Stimulated activated CD8-positive, alpha-beta memory T cell treated with anti-CD3 and anti-CD28 coated beads, Interleukin-7, amount 100 ng/mL, for 48 hours (primary cell): ENCODE data around the gene CTXN1.
"Not testable (repeated sequence)": the region's sequence is repeated elsewhere in the genome, so short reads cannot be mapped to it uniquely, and the experiment has no call there.

Source experiments
- DNase-seq, 2 donors: peaks; one replicate each; pipeline ENCODE4 v3.0.0-alpha.2; 2020; ENCODE audit warnings: low read depth in 1 of 2; ENCODE audit errors: extremely low read depth in 1 of 2

Gene CTXN1

GRCh38 chr19:7902796-7903243, 23.1 kb downstream of the CTXN1 start:
- DNase-seq: no peak

- no peak for DNase-seq
Measured at GRCh38 chr19:7901337-7901736, 24.6 kb downstream of the CTXN1 start.

GRCh38 chr19:7900931-7901330, 25.0 kb downstream of the CTXN1 start:
- no peak for DNase-seq

GRCh38 chr19:7900401-7900870, 25.5 kb downstream of the CTXN1 start:
- no peak for DNase-seq

GRCh38 chr19:7899751-7900378, 26.1 kb downstream of the CTXN1 start:
- no peak for DNase-seq

GRCh38 chr19:7898967-7899366, 27.0 kb downstream of the CTXN1 start:
- DNase-seq: no peak

GRCh38 chr19:7897292-7897691, 28.6 kb downstream of the CTXN1 start:
- no peak for DNase-seq

GRCh38 chr19:7895565-7895964, 30.4 kb downstream of the CTXN1 start:
- no peak for DNase-seq

- DNase-seq: no peak
Measured at GRCh38 chr19:7894612-7895309, 31.2 kb downstream of the CTXN1 start.

- not testable (repeated sequence) for DNase-seq
Measured at GRCh38 chr19:7893362-7894101, 32.4 kb downstream of the CTXN1 start.

GRCh38 chr19:7888826-7889217, 37.1 kb downstream of the CTXN1 start:
- DNase-seq: no peak

- DNase-seq: peak in 1 of 2 donors; percentile 26
Measured at GRCh38 chr19:7888145-7888825, 37.6 kb downstream of the CTXN1 start, which contains the start of gene LRRC8E. Gene LRRC8E, plus strand, starts transcription at chr19:7888510. Its CDS starts 7,094 bp downstream, at chr19:7895604.

- no peak for DNase-seq
Measured at GRCh38 chr19:7887408-7888144, 38.4 kb downstream of the CTXN1 start.

GRCh38 chr19:7885818-7886217, 40.1 kb downstream of the CTXN1 start:
- no peak for DNase-seq

GRCh38 chr19:7883796-7884570, 42.0 kb downstream of the CTXN1 start:
- DNase-seq: no peak

GRCh38 chr19:7883105-7883504, 42.8 kb downstream of the CTXN1 start:
- no peak for DNase-seq

GRCh38 chr19:7881910-7882309, 44.0 kb downstream of the CTXN1 start:
- no peak for DNase-seq

- DNase-seq: no peak
Measured at GRCh38 chr19:7879836-7880235, 46.1 kb downstream of the CTXN1 start.

GRCh38 chr19:7879111-7879807, 46.7 kb downstream of the CTXN1 start:
- DNase-seq: no peak
